ENCODE measurements around the gene NAALADL2.

NAALADL2 gene

DNA sequence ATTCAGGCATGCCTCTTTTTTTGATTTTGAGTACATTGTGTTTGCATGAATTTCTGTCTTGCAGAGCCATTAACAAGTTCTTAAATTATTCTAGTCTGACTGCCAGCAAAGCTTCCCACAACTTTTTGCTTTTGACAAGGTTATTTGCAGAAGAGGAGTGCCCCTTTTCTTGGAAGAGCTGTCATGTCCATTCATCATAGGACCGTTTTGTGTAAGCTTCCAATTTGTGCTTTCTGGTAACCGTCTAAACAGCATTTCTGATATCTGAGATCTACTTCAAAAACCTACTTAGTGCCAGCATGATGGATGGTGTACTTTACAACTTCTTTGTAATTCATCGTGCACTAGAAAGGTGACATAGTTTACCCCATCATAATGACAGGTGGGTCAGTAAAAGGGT is 379.7 kb downstream of the NAALADL2 start:
- Mint-ChIP-seq H3K4me1 (ENCODE audit: low read depth) (no peaks in the 10 kb centered on the region), H3K36me3 (no peaks in the 10 kb centered on the region), H3K27me3 (no peaks in the 10 kb centered on the region), H3K27ac (no peak overlapping the region), H3K4me3 (no peak overlapping the region), H3K9me3 (ENCODE audit: low read depth) (no peaks in the 10 kb centered on the region)

DNA sequence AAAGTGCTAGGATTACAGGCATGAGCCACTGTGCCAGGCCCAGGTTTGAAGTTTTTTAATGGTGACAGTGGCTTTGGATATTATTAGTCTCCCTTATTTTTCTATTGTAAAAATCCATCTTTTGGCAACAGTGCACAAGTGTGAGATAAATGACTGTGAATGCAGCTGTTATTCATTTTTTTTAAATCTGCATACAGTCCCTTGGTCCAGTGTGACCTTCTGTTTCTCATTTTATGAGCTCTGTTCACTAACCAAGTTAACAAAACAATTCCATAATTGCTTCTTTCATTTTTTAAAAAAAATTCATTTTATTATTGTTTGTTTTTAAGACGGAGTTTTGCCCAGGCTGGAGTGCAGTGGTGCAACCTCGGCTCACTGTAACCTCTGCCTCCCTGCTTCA is 381.8 kb downstream of the NAALADL2 start:
- no peaks in the 10 kb centered on the region for H3K4me1 Mint-ChIP-seq (ENCODE audit: low read depth)

GRCh38 chr3:175242243-175242642 is 383.1 kb downstream of the NAALADL2 start:
- H3K9me3 Mint-ChIP-seq (ENCODE audit: low read depth) = no peaks in the 10 kb centered on the region
- H3K36me3 Mint-ChIP-seq = no peaks in the 10 kb centered on the region
- H3K27me3 Mint-ChIP-seq = no peaks in the 10 kb centered on the region
- H3K4me3 Mint-ChIP-seq = no peak overlapping the region
- no peak overlapping the region for H3K27ac Mint-ChIP-seq
- H3K4me1 Mint-ChIP-seq (ENCODE audit: low read depth) = no peaks in the 10 kb centered on the region

More for the DNA sequence above, 381.8 kb downstream of the NAALADL2 start:
- Mint-ChIP-seq H3K36me3 (no peaks in the 10 kb centered on the region), H3K27me3 (no peaks in the 10 kb centered on the region), H3K4me3 (no peak overlapping the region), H3K27ac (no peak overlapping the region), H3K9me3 (ENCODE audit: low read depth) (no peaks in the 10 kb centered on the region)

GRCh38 chr3:175246234-175246633 is 387.1 kb downstream of the NAALADL2 start:
- no peaks in the 10 kb centered on the region for H3K9me3 Mint-ChIP-seq (ENCODE audit: low read depth)
- H3K4me3 Mint-ChIP-seq = no peak overlapping the region
- no peaks in the 10 kb centered on the region for H3K36me3 Mint-ChIP-seq
- H3K4me1 Mint-ChIP-seq (ENCODE audit: low read depth) = no peaks in the 10 kb centered on the region
- no peaks in the 10 kb centered on the region for H3K27me3 Mint-ChIP-seq
- no peak overlapping the region for H3K27ac Mint-ChIP-seq

- H3K9me3 Mint-ChIP-seq (ENCODE audit: low read depth) = no peaks in the 10 kb centered on the region
- H3K4me1 Mint-ChIP-seq (ENCODE audit: low read depth) = no peaks in the 10 kb centered on the region
- H3K27me3 Mint-ChIP-seq = no peaks in the 10 kb centered on the region
- no peak overlapping the region for H3K27ac Mint-ChIP-seq
- no peak overlapping the region for H3K4me3 Mint-ChIP-seq
- H3K36me3 Mint-ChIP-seq = no peaks in the 10 kb centered on the region
Observed at GRCh38 chr3:175246766-175247165, 387.6 kb downstream of the NAALADL2 start.

- no peaks in the 10 kb centered on the region for H3K36me3 Mint-ChIP-seq
- H3K9me3 Mint-ChIP-seq (ENCODE audit: low read depth) = no peaks in the 10 kb centered on the region
- no peak overlapping the region for H3K27ac Mint-ChIP-seq
- H3K4me3 Mint-ChIP-seq = no peak overlapping the region
- H3K4me1 Mint-ChIP-seq (ENCODE audit: low read depth) = no peaks in the 10 kb centered on the region
- H3K27me3 Mint-ChIP-seq = no peaks in the 10 kb centered on the region
Observed at GRCh38 chr3:175247629-175248028, 388.5 kb downstream of the NAALADL2 start.

DNA sequence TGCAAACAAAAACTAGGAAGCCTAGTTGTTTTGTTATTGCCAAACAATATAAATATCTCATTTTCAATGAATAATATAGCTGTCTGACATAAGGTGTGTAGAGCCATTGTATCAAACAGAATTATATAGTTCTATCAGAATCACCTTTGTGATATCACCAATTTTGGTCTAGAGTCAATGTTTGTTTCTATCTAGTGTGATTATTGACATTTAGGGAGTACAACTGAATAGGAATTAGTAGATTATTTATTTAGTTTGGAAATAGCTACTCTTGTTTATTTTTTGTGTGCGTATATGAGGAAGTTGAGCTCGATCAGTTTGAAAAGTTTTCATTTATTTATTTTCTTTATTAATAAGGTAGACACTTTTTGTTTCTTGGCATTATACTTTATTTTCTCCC is 389.7 kb downstream of the NAALADL2 start:
- no peak overlapping the region for H3K4me3 Mint-ChIP-seq
- H3K27me3 Mint-ChIP-seq = no peaks in the 10 kb centered on the region
- H3K27ac Mint-ChIP-seq = no peak overlapping the region
- H3K36me3 Mint-ChIP-seq = no peaks in the 10 kb centered on the region
- H3K4me1 Mint-ChIP-seq (ENCODE audit: low read depth) = no peaks in the 10 kb centered on the region
- H3K9me3 Mint-ChIP-seq (ENCODE audit: low read depth) = no peaks in the 10 kb centered on the region

DNA sequence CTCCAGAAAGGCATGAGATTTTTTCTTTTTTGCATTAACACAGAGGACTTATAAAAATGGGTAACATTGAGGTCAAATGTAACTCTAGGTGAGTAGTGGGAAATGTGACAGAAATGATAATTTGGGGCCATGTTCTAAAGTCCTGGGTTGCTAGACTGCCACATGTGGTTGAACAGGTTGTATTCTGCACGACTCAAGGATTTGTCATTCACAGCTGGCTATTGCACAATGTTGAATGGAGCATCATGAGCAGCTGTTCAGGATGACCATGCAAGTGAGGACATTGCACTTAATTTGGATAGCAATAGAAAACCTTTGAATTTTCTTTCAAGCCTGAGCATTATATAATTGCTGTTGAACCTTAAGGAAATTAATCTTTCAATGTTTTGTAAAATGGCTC is 396.6 kb downstream of the NAALADL2 start:
- no peaks in the 10 kb centered on the region for H3K4me1 Mint-ChIP-seq (ENCODE audit: low read depth)
- H3K9me3 Mint-ChIP-seq (ENCODE audit: low read depth) = no peaks in the 10 kb centered on the region
- H3K4me3 Mint-ChIP-seq = no peak overlapping the region
- H3K27me3 Mint-ChIP-seq = no peaks in the 10 kb centered on the region
- H3K36me3 Mint-ChIP-seq = no peaks in the 10 kb centered on the region
- H3K27ac Mint-ChIP-seq = no peak overlapping the region

- H3K36me3 Mint-ChIP-seq = no peaks in the 10 kb centered on the region
- H3K4me3 Mint-ChIP-seq = no peak overlapping the region
- H3K9me3 Mint-ChIP-seq (ENCODE audit: low read depth) = no peaks in the 10 kb centered on the region
- H3K4me1 Mint-ChIP-seq (ENCODE audit: low read depth) = no peaks in the 10 kb centered on the region
- no peaks in the 10 kb centered on the region for H3K27me3 Mint-ChIP-seq
- no peak overlapping the region for H3K27ac Mint-ChIP-seq
Observed at GRCh38 chr3:175257123-175257522, 398.0 kb downstream of the NAALADL2 start.

DNA sequence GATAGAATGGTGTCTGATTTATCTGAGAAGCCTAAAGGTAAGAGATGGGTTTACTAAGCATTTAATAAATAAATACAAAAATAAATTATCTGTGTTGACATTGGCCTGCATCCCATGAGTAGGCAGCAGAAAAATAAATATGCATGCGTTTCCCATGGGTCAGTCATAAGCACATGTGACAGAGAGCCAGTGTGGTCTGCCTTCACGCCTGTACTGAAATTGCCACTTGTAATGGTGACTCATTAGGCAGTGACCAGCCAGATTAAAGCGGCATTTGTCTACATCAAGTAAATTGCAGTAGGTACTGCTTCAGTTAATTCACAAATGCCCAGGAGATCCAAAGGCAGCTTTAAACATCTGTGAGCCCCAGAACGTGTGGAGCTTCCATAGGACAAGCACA is 399.6 kb downstream of the NAALADL2 start:
- H3K27me3 Mint-ChIP-seq = no peaks in the 10 kb centered on the region

DNA sequence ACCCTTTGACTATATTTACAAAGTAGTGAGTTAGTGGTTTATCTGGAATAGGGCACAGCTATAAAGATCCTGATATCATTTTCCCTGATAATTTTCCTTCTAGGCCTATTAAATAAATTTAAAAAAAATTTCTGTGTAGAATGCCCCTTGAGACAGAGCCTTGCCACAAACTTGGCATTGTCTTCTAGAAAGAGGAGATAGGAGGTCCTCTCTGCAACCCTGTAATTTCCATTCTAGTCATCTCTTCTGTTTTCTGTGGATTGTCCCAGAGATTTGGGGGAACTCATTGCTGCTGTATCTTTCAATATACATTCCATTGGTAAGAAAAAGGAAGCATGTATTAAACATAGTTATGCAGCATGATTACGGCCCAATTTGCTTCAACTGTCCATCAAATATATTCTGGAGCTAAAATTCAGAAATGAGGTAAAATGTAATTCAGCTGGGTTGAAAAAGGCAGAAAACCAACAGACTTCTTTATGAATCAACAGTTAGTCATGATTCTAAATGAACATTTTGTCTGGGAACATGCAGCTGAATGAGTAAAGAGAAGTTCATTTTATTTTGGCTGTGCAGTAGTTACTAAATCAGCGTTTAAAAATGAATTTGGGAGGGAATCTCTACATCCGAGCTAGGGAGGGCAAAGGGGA is 401.1 kb downstream of the NAALADL2 start:
- Mint-ChIP-seq H3K36me3 (no peaks in the 10 kb centered on the region), H3K4me3 (no peak overlapping the region), H3K4me1 (ENCODE audit: low read depth) (no peaks in the 10 kb centered on the region), H3K27me3 (no peaks in the 10 kb centered on the region), H3K9me3 (ENCODE audit: low read depth) (no peaks in the 10 kb centered on the region), H3K27ac (no peak overlapping the region)

More for the DNA sequence above, 399.6 kb downstream of the NAALADL2 start:
- Mint-ChIP-seq H3K4me1 (ENCODE audit: low read depth) (no peaks in the 10 kb centered on the region), H3K9me3 (ENCODE audit: low read depth) (no peaks in the 10 kb centered on the region), H3K27ac (no peak overlapping the region), H3K36me3 (no peaks in the 10 kb centered on the region), H3K4me3 (no peak overlapping the region)

DNA sequence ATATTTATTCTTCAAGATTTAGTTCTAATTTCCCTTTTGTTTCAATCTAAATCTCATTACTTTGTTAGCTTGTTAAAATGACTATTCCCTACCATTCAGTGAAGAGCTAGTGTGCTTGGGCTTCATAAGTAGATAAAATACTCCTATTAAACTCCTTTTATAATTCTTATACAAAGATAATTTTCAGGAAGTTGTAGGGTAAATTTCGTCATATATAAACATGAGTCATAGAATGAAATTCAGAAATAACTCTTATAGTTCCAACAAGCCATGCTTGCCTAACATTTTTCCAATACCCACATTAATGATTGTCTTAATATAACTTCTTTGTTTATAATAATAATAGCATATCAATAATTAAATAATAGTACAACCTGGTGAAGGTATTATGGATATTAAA is 407.3 kb downstream of the NAALADL2 start:
- H3K27ac Mint-ChIP-seq = no peak overlapping the region
- no peaks in the 10 kb centered on the region for H3K36me3 Mint-ChIP-seq
- no peak overlapping the region for H3K4me3 Mint-ChIP-seq
- H3K27me3 Mint-ChIP-seq = no peaks in the 10 kb centered on the region
- H3K9me3 Mint-ChIP-seq (ENCODE audit: low read depth) = no peaks in the 10 kb centered on the region
- H3K4me1 Mint-ChIP-seq (ENCODE audit: low read depth) = no peaks in the 10 kb centered on the region

DNA sequence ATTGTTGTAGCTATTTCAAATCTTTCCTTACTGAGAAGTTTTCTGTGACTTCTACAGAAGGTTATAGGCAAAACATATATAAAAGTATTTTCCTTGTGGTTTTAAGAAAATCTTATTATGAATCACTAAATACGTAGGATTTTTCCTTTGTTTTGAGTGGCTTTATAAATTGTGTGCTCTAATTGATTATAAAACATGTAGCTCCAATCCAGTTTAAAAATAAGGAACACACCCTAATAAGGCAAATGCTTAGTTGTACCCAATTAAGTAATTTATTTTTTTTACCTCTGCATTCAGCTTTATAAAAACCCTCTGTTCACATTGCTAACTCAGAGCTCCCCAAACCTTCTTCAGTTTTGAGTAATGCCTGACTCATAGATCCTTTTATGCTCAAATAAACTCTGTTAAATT is 408.0 kb downstream of the NAALADL2 start:
- H3K9me3 Mint-ChIP-seq (ENCODE audit: low read depth) = no peaks in the 10 kb centered on the region
- no peak overlapping the region for H3K4me3 Mint-ChIP-seq
- no peaks in the 10 kb centered on the region for H3K36me3 Mint-ChIP-seq
- H3K27me3 Mint-ChIP-seq = no peaks in the 10 kb centered on the region
- no peaks in the 10 kb centered on the region for H3K4me1 Mint-ChIP-seq (ENCODE audit: low read depth)
- no peak overlapping the region for H3K27ac Mint-ChIP-seq

GRCh38 chr3:175267561-175267960 is 408.4 kb downstream of the NAALADL2 start:
- H3K36me3 Mint-ChIP-seq = no peaks in the 10 kb centered on the region
- no peaks in the 10 kb centered on the region for H3K9me3 Mint-ChIP-seq (ENCODE audit: low read depth)
- H3K27ac Mint-ChIP-seq = no peak overlapping the region
- no peaks in the 10 kb centered on the region for H3K27me3 Mint-ChIP-seq
- no peak overlapping the region for H3K4me3 Mint-ChIP-seq
- H3K4me1 Mint-ChIP-seq (ENCODE audit: low read depth) = no peaks in the 10 kb centered on the region

DNA sequence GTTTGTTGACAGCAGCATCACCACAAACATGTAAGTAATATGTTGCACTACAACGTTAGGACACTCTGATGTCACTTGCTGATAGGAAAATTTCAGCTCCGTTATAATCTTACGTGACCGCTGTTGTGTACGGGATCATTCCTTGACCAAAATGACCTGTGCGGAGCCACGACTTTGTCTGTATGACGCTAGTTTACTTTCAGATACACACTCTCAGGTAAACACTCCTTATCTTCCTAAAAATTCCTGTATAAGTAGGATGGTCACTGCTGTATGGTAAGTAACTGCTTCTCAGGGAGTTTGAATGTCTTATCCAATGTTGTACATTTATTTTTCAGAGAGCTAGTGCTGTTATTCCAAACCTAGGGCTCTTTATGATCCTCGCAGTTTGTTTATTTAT is 410.3 kb downstream of the NAALADL2 start:
- H3K9me3 Mint-ChIP-seq (ENCODE audit: low read depth) = no peaks in the 10 kb centered on the region
- no peak overlapping the region for H3K27ac Mint-ChIP-seq
- H3K4me3 Mint-ChIP-seq = no peak overlapping the region
- no peaks in the 10 kb centered on the region for H3K4me1 Mint-ChIP-seq (ENCODE audit: low read depth)
- H3K36me3 Mint-ChIP-seq = no peaks in the 10 kb centered on the region
- no peaks in the 10 kb centered on the region for H3K27me3 Mint-ChIP-seq

GRCh38 chr3:175270198-175270837 is 411.2 kb downstream of the NAALADL2 start:
- Mint-ChIP-seq H3K27me3 (no peaks in the 10 kb centered on the region), H3K4me3 (no peak overlapping the region), H3K36me3 (no peaks in the 10 kb centered on the region), H3K9me3 (ENCODE audit: low read depth) (no peaks in the 10 kb centered on the region), H3K4me1 (ENCODE audit: low read depth) (no peaks in the 10 kb centered on the region), H3K27ac (no peak overlapping the region)
